ENCODE measurements around the gene TCEA2. TPM values are rescaled to one million over a fixed set of nuclear protein-coding genes. Genes with fewer than 3 reads are reported as not detected.

The TCEA2 gene
- total and polyA plus RNA-seq, 2 donors, result 24.6 to 53.2 TPM

DNA sequence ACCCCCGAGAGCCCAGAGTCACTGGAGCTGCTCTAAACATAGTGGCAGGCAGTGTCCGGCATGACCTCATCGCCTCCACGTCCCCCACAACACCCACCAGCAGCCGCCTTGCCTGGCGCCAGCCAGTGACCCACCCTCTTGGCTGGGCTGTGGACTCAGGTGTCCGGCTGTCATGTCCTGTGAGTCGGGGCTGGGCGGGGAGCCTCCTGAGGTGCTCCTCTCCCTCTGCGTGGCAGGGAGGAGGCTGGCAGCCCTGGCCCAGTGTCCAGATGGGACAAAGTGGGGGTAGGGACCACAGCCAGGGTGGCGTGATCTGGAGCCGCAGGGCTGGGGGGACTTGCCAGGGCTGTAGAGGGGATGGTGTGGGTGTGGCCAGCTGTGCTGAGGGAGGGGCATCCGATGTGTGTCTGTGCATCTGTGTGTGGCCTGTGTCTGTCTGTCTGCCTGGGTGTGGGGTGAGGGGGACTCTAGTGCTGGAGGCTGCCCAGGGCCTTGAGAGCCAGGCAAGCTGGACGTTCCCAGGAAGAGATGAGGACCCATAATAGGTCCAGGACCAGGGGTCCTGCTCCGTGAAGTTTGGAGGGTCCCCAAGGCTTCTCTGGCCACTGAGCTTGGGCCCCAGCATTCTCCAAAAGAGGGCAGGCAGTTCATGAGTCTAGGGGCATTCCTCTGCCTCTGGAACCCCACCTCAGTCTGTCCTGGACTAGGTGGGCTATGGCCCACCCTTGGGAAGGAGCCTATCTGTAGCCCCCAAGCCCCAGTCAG, 11.3 kb upstream of the TCEA2 start:
- Histone ChIP-seq H3K27ac (ENCODE audit: low read depth in 1 of 2, low read length in 1 of 2) (no peak overlapping the region), H3K4me1 (ENCODE audit: control insufficient read depth in 2 of 2, insufficient read depth in 2 of 2, low read length in 2 of 2) (peaks cover 0 to 52% of the 10 kb centered on the region in 2 donors), H3K36me3 (ENCODE audit: control insufficient read depth in 2 of 2, insufficient read depth in 2 of 2, low read length in 1 of 2) (no peaks in the 10 kb centered on the region), H3K4me3 (ENCODE audit: low read length in 2 of 2) (no peak overlapping the region), H3K9me3 (ENCODE audit: control insufficient read depth in 2 of 2, insufficient read depth in 1 of 2, low read length in 1 of 2) (peaks cover 0 to 5% of the 10 kb centered on the region in 2 donors), H3K27me3 (ENCODE audit: control insufficient read depth in 2 of 2, insufficient read depth in 1 of 2, low read length in 1 of 2) (peaks cover 48 to 87% of the 10 kb centered on the region in 2 donors)
- WGBS, result 92% methylated on average over 15 of the region's 15 CpGs
- no peak for DNase-seq (ENCODE audit: low read depth in 6 of 9, low spot score in 9 of 9)

DNA sequence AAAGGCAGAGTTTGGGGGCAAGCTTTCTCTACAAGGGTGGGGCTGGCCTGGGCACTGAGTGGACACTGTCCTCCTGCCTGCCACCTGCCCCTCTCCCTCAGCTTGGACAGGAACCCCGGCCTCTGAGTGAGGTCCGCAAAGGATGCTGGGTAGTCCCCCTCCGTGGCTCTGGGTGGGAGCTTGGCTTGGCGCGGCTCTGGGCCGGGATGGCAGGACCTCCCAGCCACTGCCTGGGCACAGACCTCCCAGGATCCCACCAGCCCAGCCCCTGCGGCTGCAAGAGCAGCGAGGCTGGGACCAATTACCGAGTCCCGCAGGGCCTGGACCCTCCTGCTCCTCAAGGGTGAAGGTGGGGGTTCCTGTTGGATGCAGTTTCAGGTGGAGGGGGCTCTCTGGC, 10.7 kb upstream of the TCEA2 start:
- Histone ChIP-seq H3K27me3 (ENCODE audit: control insufficient read depth in 2 of 2, insufficient read depth in 1 of 2, low read length in 1 of 2) (peaks cover 42 to 87% of the 10 kb centered on the region in 2 donors), H3K4me3 (ENCODE audit: low read length in 2 of 2) (no peak overlapping the region), H3K27ac (ENCODE audit: low read depth in 1 of 2, low read length in 1 of 2) (no peak overlapping the region), H3K9me3 (ENCODE audit: control insufficient read depth in 2 of 2, insufficient read depth in 1 of 2, low read length in 1 of 2) (peaks cover 0 to 5% of the 10 kb centered on the region in 2 donors), H3K4me1 (ENCODE audit: control insufficient read depth in 2 of 2, insufficient read depth in 2 of 2, low read length in 2 of 2) (peaks cover 0 to 52% of the 10 kb centered on the region in 2 donors), H3K36me3 (ENCODE audit: control insufficient read depth in 2 of 2, insufficient read depth in 2 of 2, low read length in 1 of 2) (no peaks in the 10 kb centered on the region)
- 90% methylated on average over 10 of the region's 10 CpGs for WGBS
- DNase-seq (ENCODE audit: low read depth in 6 of 9, low spot score in 9 of 9), result no peak

DNA sequence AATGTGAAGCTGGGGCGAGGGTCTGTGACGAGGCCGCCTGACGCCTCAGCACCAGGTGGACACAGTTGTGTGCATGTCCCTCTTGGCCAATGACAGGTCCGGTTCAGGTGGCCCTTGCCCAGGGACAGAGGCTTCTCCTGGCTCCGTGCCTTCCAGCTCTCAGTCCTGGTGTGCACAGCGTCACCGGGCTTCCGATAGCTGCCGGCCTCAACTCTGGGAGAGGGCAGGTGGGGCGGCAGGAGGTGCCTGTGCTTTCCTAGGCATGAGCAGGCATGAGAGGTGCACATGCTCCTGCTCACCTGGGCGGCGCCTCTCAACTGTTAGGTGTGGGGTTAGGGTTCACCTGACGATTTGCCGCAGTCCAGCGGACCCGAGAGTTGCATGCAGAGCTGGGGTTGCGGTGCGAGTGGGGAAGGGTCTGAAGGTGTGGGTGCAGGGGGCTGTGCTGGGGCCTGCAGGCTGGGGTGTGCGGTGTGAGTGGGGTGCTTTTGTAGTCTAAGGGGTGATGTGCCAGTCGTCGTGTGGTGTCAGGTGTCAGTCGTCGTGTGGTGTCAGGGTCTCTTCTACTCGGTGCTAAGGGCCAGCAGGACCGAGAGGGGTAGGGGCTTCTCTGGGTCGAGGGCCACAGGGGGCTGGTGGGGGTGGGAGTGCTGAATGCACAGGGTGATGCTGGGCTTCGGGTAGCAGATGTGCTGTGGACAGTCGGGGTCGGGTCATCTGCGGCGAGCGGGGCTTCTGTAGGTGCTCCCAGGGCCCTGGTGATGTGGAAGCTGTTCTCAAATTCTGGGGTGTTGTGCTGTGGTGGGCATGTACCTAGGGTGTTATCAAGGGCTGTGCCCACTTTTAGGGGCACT, 9.8 kb upstream of the TCEA2 start:
- Histone ChIP-seq H3K4me3 (ENCODE audit: low read length in 2 of 2) (no peak overlapping the region), H3K4me1 (ENCODE audit: control insufficient read depth in 2 of 2, insufficient read depth in 2 of 2, low read length in 2 of 2) (peaks cover 3 to 53% of the 10 kb centered on the region in 2 donors), H3K27me3 (ENCODE audit: control insufficient read depth in 2 of 2, insufficient read depth in 1 of 2, low read length in 1 of 2) (peaks cover 34 to 80% of the 10 kb centered on the region in 2 donors), H3K9me3 (ENCODE audit: control insufficient read depth in 2 of 2, insufficient read depth in 1 of 2, low read length in 1 of 2) (peaks cover 0 to 5% of the 10 kb centered on the region in 2 donors), H3K36me3 (ENCODE audit: control insufficient read depth in 2 of 2, insufficient read depth in 2 of 2, low read length in 1 of 2) (no peaks in the 10 kb centered on the region), H3K27ac (ENCODE audit: low read depth in 1 of 2, low read length in 1 of 2) (peak overlapping the region in 1 of 2 donors; percentile 48)
- DNase-seq (ENCODE audit: low read depth in 6 of 9, low spot score in 9 of 9), result no peak
- WGBS, result 92% methylated on average over 33 of the region's 33 CpGs

DNA sequence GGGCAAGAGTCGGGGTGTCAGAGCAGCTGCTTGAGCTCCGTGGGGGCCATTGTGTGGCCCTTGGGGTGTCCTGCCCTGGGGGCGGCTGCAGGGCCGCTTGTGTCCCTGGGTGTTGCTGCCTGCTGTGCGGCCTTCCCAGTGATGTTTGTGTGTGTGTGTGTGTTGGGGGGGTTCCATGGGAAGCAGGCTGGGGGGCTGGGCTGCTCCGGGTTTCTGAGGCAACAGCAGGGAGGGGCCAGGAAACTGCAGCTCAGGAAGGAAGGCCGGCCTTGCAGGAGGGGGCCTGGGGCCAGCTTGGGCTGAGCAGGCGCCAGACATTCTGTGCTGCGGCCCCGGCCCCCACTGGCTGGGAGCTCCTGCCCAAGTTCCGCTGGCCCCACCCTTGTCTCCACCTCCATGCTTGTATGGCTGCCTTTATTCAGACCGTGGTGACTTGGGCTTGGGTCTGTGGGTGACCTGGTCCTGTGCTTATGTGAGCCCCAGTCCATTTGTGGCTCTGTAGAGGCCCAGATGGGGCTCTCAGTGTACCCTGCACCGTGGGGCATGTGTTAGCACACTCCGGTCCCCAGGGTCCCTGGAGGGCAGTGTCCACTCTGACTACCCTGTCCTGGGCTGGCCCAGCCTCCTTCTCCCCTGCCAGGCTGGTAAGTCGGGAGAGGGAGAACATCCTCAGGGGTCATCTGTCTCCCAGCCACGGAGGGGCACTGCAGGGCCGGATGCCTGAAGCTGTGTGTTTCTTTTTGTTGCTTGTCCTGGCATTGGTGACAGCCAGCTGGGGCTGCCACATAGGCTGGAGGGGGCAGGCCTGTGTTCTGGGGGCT, 8.9 kb upstream of the TCEA2 start:
- DNase-seq (ENCODE audit: low read depth in 6 of 9, low spot score in 9 of 9), result no peak
- 40% methylated on average over 17 of the region's 17 CpGs for WGBS
- Histone ChIP-seq H3K4me1 (ENCODE audit: control insufficient read depth in 2 of 2, insufficient read depth in 2 of 2, low read length in 2 of 2) (peaks cover 3 to 53% of the 10 kb centered on the region in 2 donors), H3K9me3 (ENCODE audit: control insufficient read depth in 2 of 2, insufficient read depth in 1 of 2, low read length in 1 of 2) (peaks cover 0 to 5% of the 10 kb centered on the region in 2 donors), H3K36me3 (ENCODE audit: control insufficient read depth in 2 of 2, insufficient read depth in 2 of 2, low read length in 1 of 2) (no peaks in the 10 kb centered on the region), H3K4me3 (ENCODE audit: low read length in 2 of 2) (no peak overlapping the region), H3K27ac (ENCODE audit: low read depth in 1 of 2, low read length in 1 of 2) (peak overlapping the region; percentile 22 to 36), H3K27me3 (ENCODE audit: control insufficient read depth in 2 of 2, insufficient read depth in 1 of 2, low read length in 1 of 2) (peaks cover 25 to 74% of the 10 kb centered on the region in 2 donors)

DNA sequence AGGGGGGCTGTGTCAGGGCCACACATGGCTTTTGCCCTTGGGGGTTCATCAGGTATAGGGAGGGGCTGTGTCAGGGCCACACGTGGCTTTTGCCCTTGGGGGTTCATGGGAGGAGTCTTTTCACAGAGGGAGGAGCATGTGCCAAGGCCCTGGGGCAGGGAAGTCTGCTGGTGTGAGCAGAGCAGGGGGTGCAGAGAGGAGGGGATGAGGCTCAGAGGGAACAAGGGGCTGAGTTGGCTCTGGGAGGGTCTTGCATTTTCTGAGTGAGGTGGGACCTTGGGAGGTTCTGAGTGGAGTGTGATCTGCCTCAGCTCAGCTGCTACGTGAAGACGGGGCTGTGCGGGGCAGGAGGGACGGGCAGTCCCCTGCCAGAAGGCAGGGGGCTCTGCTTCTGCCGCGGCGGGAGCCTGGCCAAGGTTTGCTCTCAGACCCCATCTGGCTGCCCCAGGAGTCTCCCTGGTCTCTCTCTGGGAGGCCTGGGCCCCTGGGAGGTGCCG, 7.6 kb upstream of the TCEA2 start:
- H3K36me3 ChIP-seq (ENCODE audit: control insufficient read depth in 2 of 2, insufficient read depth in 2 of 2, low read length in 1 of 2), result no peaks in the 10 kb centered on the region
- H3K27me3 ChIP-seq (ENCODE audit: control insufficient read depth in 2 of 2, insufficient read depth in 1 of 2, low read length in 1 of 2), result peaks cover 13 to 64% of the 10 kb centered on the region in 2 donors
- H3K4me3 ChIP-seq (ENCODE audit: low read length in 2 of 2), result no peak overlapping the region
- H3K27ac ChIP-seq (ENCODE audit: low read depth in 1 of 2, low read length in 1 of 2), result peak overlapping the region in 1 of 2 donors; percentile 80
- H3K9me3 ChIP-seq (ENCODE audit: control insufficient read depth in 2 of 2, insufficient read depth in 1 of 2, low read length in 1 of 2), result no peaks in the 10 kb centered on the region
- WGBS, result 92% methylated on average over 9 of the region's 9 CpGs
- DNase-seq (ENCODE audit: low read depth in 6 of 9, low spot score in 9 of 9), result no peak
- H3K4me1 ChIP-seq (ENCODE audit: control insufficient read depth in 2 of 2, insufficient read depth in 2 of 2, low read length in 2 of 2), result peaks cover 3 to 45% of the 10 kb centered on the region in 2 donors

DNA sequence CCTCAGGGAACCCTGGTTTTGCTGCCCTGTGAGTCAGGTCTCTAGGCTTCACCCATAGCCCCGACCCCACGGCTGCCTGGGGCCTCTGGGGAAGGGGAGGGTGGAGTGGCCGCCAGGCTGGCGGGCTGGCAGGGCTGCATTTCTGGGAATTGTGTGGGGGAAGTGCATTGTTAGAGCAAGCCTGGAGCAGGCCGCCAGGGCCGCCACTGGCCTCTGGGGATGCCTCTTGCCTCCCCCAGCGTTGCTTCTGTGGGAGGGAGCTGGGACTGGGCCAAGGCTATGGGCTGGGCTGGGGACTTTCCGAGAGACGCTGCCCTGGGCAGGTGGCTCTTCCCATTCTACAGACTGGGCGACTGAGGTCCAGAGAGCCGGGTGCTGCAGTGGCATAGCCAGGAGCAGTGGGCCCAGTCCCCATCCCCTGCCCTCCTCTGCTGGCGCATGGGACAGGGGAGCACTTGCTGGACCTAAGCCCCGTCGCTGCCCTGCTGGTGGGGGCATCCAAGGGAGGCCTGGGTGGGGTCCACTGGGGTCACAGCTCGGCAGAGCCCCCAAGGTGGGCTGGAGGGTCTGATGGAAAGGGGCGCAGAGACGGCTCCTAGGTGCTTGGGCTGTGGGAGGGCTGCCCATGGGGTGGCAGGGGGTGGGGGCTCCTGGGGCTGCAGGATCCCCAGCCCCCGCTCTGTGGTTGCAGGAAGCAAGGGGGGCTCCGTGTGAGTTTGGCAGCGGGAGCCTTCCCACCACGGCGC, 6.9 kb upstream of the TCEA2 start:
- no peaks in the 10 kb centered on the region for H3K36me3 ChIP-seq (ENCODE audit: control insufficient read depth in 2 of 2, insufficient read depth in 2 of 2, low read length in 1 of 2)
- peaks cover 7 to 57% of the 10 kb centered on the region in 2 donors for H3K27me3 ChIP-seq (ENCODE audit: control insufficient read depth in 2 of 2, insufficient read depth in 1 of 2, low read length in 1 of 2)
- peak overlapping the region; percentile 46 to 84 for H3K27ac ChIP-seq (ENCODE audit: low read depth in 1 of 2, low read length in 1 of 2)
- no peaks in the 10 kb centered on the region for H3K9me3 ChIP-seq (ENCODE audit: control insufficient read depth in 2 of 2, insufficient read depth in 1 of 2, low read length in 1 of 2)
- no peak overlapping the region for H3K4me3 ChIP-seq (ENCODE audit: low read length in 2 of 2)
- peaks cover 3 to 43% of the 10 kb centered on the region in 2 donors for H3K4me1 ChIP-seq (ENCODE audit: control insufficient read depth in 2 of 2, insufficient read depth in 2 of 2, low read length in 2 of 2)
- WGBS, result 75% methylated on average over 22 of the region's 22 CpGs
- no peak for DNase-seq (ENCODE audit: low read depth in 6 of 9, low spot score in 9 of 9)

DNA sequence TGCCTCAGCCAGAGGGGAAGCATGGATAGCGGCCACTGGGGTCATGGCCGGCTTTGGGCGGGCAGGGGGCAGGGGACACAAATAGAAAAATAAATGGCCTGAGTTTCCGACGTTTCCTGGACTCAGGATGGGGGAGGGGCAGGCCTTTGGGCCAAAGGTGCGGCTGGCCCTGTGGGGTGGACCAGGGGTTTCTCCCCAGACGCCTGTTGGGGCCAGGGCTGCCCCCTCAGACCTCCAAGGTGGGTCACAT, 6.4 kb upstream of the TCEA2 start:
- H3K4me3 ChIP-seq (ENCODE audit: low read length in 2 of 2), result no peak overlapping the region
- WGBS, result 63% methylated on average over 7 of the region's 7 CpGs
- peaks cover 2 to 52% of the 10 kb centered on the region in 2 donors for H3K27me3 ChIP-seq (ENCODE audit: control insufficient read depth in 2 of 2, insufficient read depth in 1 of 2, low read length in 1 of 2)
- H3K27ac ChIP-seq (ENCODE audit: low read depth in 1 of 2, low read length in 1 of 2), result peak overlapping the region; percentile 46 to 84
- no peak for DNase-seq (ENCODE audit: low read depth in 6 of 9, low spot score in 9 of 9)
- H3K36me3 ChIP-seq (ENCODE audit: control insufficient read depth in 2 of 2, insufficient read depth in 2 of 2, low read length in 1 of 2), result no peaks in the 10 kb centered on the region
- H3K9me3 ChIP-seq (ENCODE audit: control insufficient read depth in 2 of 2, insufficient read depth in 1 of 2, low read length in 1 of 2), result no peaks in the 10 kb centered on the region
- peaks cover 3 to 43% of the 10 kb centered on the region in 2 donors for H3K4me1 ChIP-seq (ENCODE audit: control insufficient read depth in 2 of 2, insufficient read depth in 2 of 2, low read length in 2 of 2)

DNA sequence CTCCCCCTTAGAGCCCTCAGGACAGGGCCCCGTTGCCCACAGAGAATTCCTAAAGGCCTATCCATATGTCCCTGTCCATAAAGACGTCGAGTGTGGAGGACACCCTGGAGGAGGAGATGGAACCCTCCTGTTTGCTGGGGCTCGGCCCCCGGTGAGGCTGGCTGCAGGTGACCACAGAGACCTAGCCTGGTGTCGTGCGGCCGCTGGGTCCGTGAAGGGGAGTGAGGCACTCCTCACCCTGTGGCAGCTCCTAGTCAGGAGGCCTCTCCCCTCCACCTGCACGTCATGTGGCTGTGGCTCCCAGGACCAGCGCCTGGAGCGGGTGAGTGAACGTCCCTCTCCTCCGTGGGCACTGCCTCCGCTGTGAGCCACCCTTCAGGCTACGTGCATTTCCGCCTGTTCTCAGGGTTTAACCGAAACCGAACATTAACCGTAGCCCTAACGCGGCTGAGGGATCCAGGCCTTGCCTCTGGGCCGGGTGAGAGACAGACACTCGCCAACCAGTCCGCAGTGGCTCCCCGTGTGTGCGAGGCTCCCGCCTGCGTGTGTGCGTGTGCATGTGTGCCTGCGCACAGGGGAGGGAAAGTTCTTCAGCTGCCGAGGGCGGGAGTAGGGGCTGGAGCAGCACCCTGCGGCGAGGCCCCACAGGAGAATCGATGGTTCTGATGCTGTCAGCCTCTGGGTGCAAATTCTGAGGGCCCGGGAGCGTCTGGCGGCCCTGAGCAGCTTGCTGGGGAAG, 5.9 kb upstream of the TCEA2 start:
- DNase-seq (ENCODE audit: low read depth in 6 of 9, low spot score in 9 of 9), result peak in 1 of 9 donors; percentile 64
- H3K9me3 ChIP-seq (ENCODE audit: control insufficient read depth in 2 of 2, insufficient read depth in 1 of 2, low read length in 1 of 2), result no peaks in the 10 kb centered on the region
- peaks cover 3 to 42% of the 10 kb centered on the region in 2 donors for H3K4me1 ChIP-seq (ENCODE audit: control insufficient read depth in 2 of 2, insufficient read depth in 2 of 2, low read length in 2 of 2)
- H3K4me3 ChIP-seq (ENCODE audit: low read length in 2 of 2), result peak overlapping the region in 1 of 2 donors; percentile 14
- peak overlapping the region; percentile 62 to 84 for H3K27ac ChIP-seq (ENCODE audit: low read depth in 1 of 2, low read length in 1 of 2)
- no peaks in the 10 kb centered on the region for H3K36me3 ChIP-seq (ENCODE audit: control insufficient read depth in 2 of 2, insufficient read depth in 2 of 2, low read length in 1 of 2)
- peaks cover 0 to 47% of the 10 kb centered on the region in 2 donors for H3K27me3 ChIP-seq (ENCODE audit: control insufficient read depth in 2 of 2, insufficient read depth in 1 of 2, low read length in 1 of 2)
- 65% methylated on average over 39 of the region's 39 CpGs for WGBS

Measured in thymus (tissue), 11 donors.